Left ventricle myocardium inferior (tissue), 1 donor: ENCODE measurements around the gene PRKAG1. TPM values are rescaled to one million over a fixed set of nuclear protein-coding genes. Genes with fewer than 3 reads are reported as not detected.

Source experiments
- DNase-seq: peaks from one replicate; pipeline ENCODE4 v3.0.0-alpha.2; 2020
- H3K27ac ChIP-seq: fragments of 200-600 bp; replicated peaks from 2 replicates; pipeline ENCODE4 v1.8.0; 2021
- H3K27me3 ChIP-seq: fragments of 200-600 bp; 2 replicates; pipeline ENCODE4 v1.8.0; 2021; ENCODE audit warnings: low read depth
- H3K36me3 ChIP-seq: fragments of 200-600 bp; 2 replicates; pipeline ENCODE4 v1.8.0; 2021
- H3K4me1 ChIP-seq: fragments of 200-600 bp; 2 replicates; pipeline ENCODE4 v1.8.0; 2021
- H3K4me3 ChIP-seq: fragments of 200-600 bp; 2 replicates; pipeline ENCODE4 v1.8.0; 2021; ENCODE audit warnings: mild to moderate bottlenecking, moderate library complexity
- H3K9me3 ChIP-seq: fragments of 200-600 bp; replicated peaks from 2 replicates; pipeline ENCODE4 v1.8.0; 2021
- CTCF ChIP-seq: fragments of 200-600 bp; IDR thresholded peaks from 2 replicates; pipeline ENCODE4 v1.8.0; 2021; ENCODE audit warnings: antibody characterized with exemption, mild to moderate bottlenecking, borderline replicate concordance
- intact Hi-C: fragments of 100-400 bp; cut with micrococcal nuclease; formaldehyde crosslinking; loops from one replicate; pipeline ENCODE4 v1.11.0; 2022
- total RNA-seq: library from RNA; stranded (reverse); fragmentation: NEBNext Ultra II Directional; extraction: Animal tissue kit (Norgen Biotek cat#: 25700); gene quantifications from one replicate; pipeline ENCODE4 v1.2.1, GENCODE V29; 2021
- donor health status: DM: no; HTN: yes; CAD: no; lungs with severe emphysema.

PRKAG1 gene
- total RNA-seq, 1 donor from 2014 or later: 104 TPM

- H3K27ac ChIP-seq: no peak overlapping the region
- peak overlapping the region; percentile 85 for H3K4me3 ChIP-seq
- no peaks in the 10 kb centered on the region for H3K9me3 ChIP-seq
- no peak for DNase-seq
- no peak for TF ChIP-seq CTCF
- H3K4me1 ChIP-seq: peaks cover 42% of the 10 kb centered on the region
- H3K36me3 ChIP-seq: no peaks in the 10 kb centered on the region
- peaks cover 32% of the 10 kb centered on the region for H3K27me3 ChIP-seq
- intact Hi-C loops: no loop called here
These were observed 60.6 kb downstream of the PRKAG1 start for GRCh38 chr12:48958049-48958388.

- peaks cover 3% of the 10 kb centered on the region for H3K36me3 ChIP-seq
- peak within 1 kb of the TSS; percentile 81 for H3K27ac ChIP-seq
- no peaks in the 10 kb centered on the region for H3K9me3 ChIP-seq
- intact Hi-C loops: no loop called here
- peaks cover 27% of the 10 kb centered on the region for H3K27me3 ChIP-seq
- H3K4me3 ChIP-seq: peak within 1 kb of the TSS; percentile 85
- no peak for TF ChIP-seq CTCF
- peaks cover 42% of the 10 kb centered on the region for H3K4me1 ChIP-seq
- DNase-seq: peak; percentile 95
These were observed 61.2 kb downstream of the PRKAG1 start, which contains the start of gene ARF3 for GRCh38 chr12:48957141-48958048. TSS of gene ARF3 (minus strand) at chr12:48957487. CDS start at chr12:48941095, 16,392 bp downstream.

- peak; percentile 85 for DNase-seq
- no peaks in the 10 kb centered on the region for H3K9me3 ChIP-seq
- intact Hi-C loops: no loop called here
- H3K36me3 ChIP-seq: peaks cover 12% of the 10 kb centered on the region
- peak overlapping the region; percentile 85 for H3K4me3 ChIP-seq
- no peak for TF ChIP-seq CTCF
- peaks cover 19% of the 10 kb centered on the region for H3K27me3 ChIP-seq
- H3K4me1 ChIP-seq: peaks cover 42% of the 10 kb centered on the region
- H3K27ac ChIP-seq: peak overlapping the region; percentile 81
These were observed 62.1 kb downstream of the PRKAG1 start for GRCh38 chr12:48956279-48957140.

GRCh38 chr12:48954841-48955501 is 63.6 kb downstream of the PRKAG1 start:
- Histone ChIP-seq H3K36me3 (peaks cover 15% of the 10 kb centered on the region), H3K27me3 (peaks cover 3% of the 10 kb centered on the region), H3K4me3 (no peak overlapping the region), H3K9me3 (no peaks in the 10 kb centered on the region), H3K4me1 (peaks cover 42% of the 10 kb centered on the region), H3K27ac (no peak overlapping the region)
- TF ChIP-seq CTCF: no peak
- intact Hi-C loops: no loop called here
- no peak for DNase-seq

GRCh38 chr12:48954061-48954460 is 64.5 kb downstream of the PRKAG1 start:
- Histone ChIP-seq H3K36me3 (peaks cover 21% of the 10 kb centered on the region), H3K4me3 (no peak overlapping the region), H3K27ac (no peak overlapping the region), H3K27me3 (no peaks in the 10 kb centered on the region), H3K4me1 (peaks cover 42% of the 10 kb centered on the region), H3K9me3 (no peaks in the 10 kb centered on the region)
- intact Hi-C loops: no loop called here
- TF ChIP-seq CTCF: no peak
- no peak for DNase-seq
